ENCODE results near the gene NEK6.

The NEK6 gene

GRCh38 chr9:124363326-124364096, 105.8 kb downstream of the NEK6 start:
- TF ChIP-seq CSDC2 (CRISPR knock-in tag; IDR thresholded peaks at IDR 0.05) = no peak
- no peak for TF ChIP-seq POU6F1 (CRISPR knock-in tag; IDR thresholded peaks at IDR 0.05; ENCODE audit: borderline replicate concordance, low read depth)
- no peak for TF ChIP-seq ISL1 (CRISPR knock-in tag; IDR thresholded peaks at IDR 0.05)
- TF ChIP-seq ZNF8 (CRISPR knock-in tag; IDR thresholded peaks at IDR 0.05) = no peak
- no peak for TF ChIP-seq CSRNP3 (CRISPR knock-in tag; IDR thresholded peaks at IDR 0.05)
- no peak for TF ChIP-seq RARB (CRISPR knock-in tag; IDR thresholded peaks at IDR 0.05)
- TF ChIP-seq TSHZ2 (CRISPR knock-in tag; IDR thresholded peaks at IDR 0.05) = no peak
- TF ChIP-seq PPARA (CRISPR knock-in tag; IDR thresholded peaks at IDR 0.05; ENCODE audit: borderline replicate concordance) = no peak
- TF ChIP-seq PATZ1 (CRISPR knock-in tag; IDR thresholded peaks at IDR 0.05; ENCODE audit: borderline replicate concordance) = no peak
- TF ChIP-seq TOX (CRISPR knock-in tag; IDR thresholded peaks at IDR 0.05; ENCODE audit: borderline replicate concordance) = no peak
- TF ChIP-seq TCF4 (CRISPR knock-in tag; IDR thresholded peaks at IDR 0.05; ENCODE audit: borderline replicate concordance) = no peak
- no peak for ATAC-seq

GRCh38 chr9:124364141-124364540, 106.4 kb downstream of the NEK6 start:
- TF ChIP-seq ARNTL (CRISPR knock-in tag; IDR thresholded peaks at IDR 0.05; ENCODE audit: borderline replicate concordance, low read depth) (no peak), ZNF70 (CRISPR knock-in tag; IDR thresholded peaks at IDR 0.05) (no peak), CREB5 (CRISPR knock-in tag; IDR thresholded peaks at IDR 0.05; ENCODE audit: low read depth) (no peak), ZNF565 (CRISPR knock-in tag; conservative IDR thresholded peaks at IDR 0.05; ENCODE audit: low read depth) (no peak), PPARA (CRISPR knock-in tag; IDR thresholded peaks at IDR 0.05; ENCODE audit: borderline replicate concordance) (no peak), ESRRG (CRISPR knock-in tag; IDR thresholded peaks at IDR 0.05) (no peak), CSRNP3 (CRISPR knock-in tag; IDR thresholded peaks at IDR 0.05) (no peak), ZFP30 (CRISPR knock-in tag; IDR thresholded peaks at IDR 0.05) (no peak), ZNF8 (CRISPR knock-in tag; IDR thresholded peaks at IDR 0.05) (no peak), ISL1 (CRISPR knock-in tag; IDR thresholded peaks at IDR 0.05) (no peak), OSR1 (CRISPR knock-in tag; IDR thresholded peaks at IDR 0.05) (no peak), TSHZ2 (CRISPR knock-in tag; IDR thresholded peaks at IDR 0.05) (no peak), TCF4 (CRISPR knock-in tag; IDR thresholded peaks at IDR 0.05; ENCODE audit: borderline replicate concordance) (no peak)
- no peak for ATAC-seq

Data from SK-N-SH treated with all-trans-retinoic acid at 6 μM for 48 hours (cell line).